ENCODE measurements around the gene RBBP8.

Gene RBBP8

DNA sequence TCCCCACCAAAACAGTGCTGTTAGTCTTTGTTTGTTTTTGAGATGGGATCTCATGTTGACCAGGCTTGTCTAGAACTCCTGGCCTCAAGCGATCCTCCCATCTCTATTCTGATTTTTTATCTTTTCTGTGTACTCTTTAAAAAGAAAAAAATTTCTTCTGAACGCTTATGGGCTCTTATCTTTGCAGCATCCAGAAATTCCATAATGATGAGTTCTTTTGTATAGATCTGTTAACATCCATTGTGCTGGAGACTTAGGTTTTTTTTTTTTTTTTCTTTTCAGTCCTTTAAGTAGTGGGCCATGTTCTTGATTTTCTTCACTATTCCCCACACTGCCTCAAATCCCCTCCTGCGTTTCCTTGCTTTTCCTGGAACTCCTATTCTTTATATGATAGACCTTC, 31.0 kb downstream of the RBBP8 start:
- no peaks in the 10 kb centered on the region for H3K36me3 ChIP-seq
- DNase-seq: no peak
- no peaks in the 10 kb centered on the region for H3K4me1 ChIP-seq
- H3K4me3 ChIP-seq (ENCODE audit: low read depth, low read length): no peak overlapping the region
- H3K9me3 ChIP-seq: no peaks in the 10 kb centered on the region
- H3K27me3 ChIP-seq: no peaks in the 10 kb centered on the region
- TF ChIP-seq, protein P1, sequence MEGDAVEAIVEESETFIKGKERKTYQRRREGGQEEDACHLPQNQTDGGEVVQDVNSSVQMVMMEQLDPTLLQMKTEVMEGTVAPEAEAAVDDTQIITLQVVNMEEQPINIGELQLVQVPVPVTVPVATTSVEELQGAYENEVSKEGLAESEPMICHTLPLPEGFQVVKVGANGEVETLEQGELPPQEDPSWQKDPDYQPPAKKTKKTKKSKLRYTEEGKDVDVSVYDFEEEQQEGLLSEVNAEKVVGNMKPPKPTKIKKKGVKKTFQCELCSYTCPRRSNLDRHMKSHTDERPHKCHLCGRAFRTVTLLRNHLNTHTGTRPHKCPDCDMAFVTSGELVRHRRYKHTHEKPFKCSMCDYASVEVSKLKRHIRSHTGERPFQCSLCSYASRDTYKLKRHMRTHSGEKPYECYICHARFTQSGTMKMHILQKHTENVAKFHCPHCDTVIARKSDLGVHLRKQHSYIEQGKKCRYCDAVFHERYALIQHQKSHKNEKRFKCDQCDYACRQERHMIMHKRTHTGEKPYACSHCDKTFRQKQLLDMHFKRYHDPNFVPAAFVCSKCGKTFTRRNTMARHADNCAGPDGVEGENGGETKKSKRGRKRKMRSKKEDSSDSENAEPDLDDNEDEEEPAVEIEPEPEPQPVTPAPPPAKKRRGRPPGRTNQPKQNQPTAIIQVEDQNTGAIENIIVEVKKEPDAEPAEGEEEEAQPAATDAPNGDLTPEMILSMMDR (IDR thresholded peaks at IDR 0.05; ENCODE audit: low read depth, low read length): no peak

DNA sequence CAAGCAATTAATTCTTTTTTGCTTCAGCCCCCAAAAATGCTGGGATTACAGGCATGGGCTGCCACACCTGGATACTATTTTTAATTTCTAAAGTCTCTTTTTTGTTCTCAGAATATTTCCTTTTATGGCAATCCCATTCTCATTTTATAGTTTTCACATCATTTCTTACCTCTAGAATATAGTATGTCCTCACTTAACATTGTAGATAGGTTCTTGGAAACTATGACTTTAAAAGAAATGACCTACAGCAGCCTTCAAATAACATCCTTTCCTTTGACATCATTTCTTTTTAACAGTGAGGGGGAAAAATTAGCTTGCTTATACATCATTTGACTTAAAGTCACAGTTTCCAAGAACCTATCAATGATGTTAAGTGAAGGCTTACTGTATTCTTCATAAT, 31.6 kb downstream of the RBBP8 start:
- TF ChIP-seq, protein P1 (IDR thresholded peaks at IDR 0.05; ENCODE audit: low read depth, low read length): no peak
- H3K9me3 ChIP-seq: no peaks in the 10 kb centered on the region
- H3K4me1 ChIP-seq: no peaks in the 10 kb centered on the region
- H3K27me3 ChIP-seq: no peaks in the 10 kb centered on the region
- H3K36me3 ChIP-seq: no peaks in the 10 kb centered on the region
- no peak for DNase-seq
- H3K4me3 ChIP-seq (ENCODE audit: low read depth, low read length): no peak overlapping the region

DNA sequence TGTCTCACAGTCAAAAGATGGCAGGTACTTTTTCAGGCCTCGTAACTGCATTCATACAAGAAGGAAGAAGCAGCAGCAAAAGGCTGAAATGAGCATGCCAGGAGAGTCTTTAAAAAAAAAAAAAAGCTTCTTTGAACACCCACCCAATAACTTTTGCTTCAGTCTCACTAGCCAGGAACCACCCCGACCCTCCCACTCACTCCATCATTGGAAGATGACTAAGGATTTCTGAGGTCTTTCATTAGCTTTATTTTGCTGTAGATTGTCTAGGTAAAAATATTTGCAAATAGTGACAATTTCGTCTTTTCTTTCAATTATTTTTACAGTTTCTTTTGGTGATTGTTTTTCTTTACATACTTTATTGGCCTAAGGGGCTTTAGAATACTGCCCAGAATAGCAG, 37.9 kb downstream of the RBBP8 start:
- no peaks in the 10 kb centered on the region for H3K36me3 ChIP-seq

DNA sequence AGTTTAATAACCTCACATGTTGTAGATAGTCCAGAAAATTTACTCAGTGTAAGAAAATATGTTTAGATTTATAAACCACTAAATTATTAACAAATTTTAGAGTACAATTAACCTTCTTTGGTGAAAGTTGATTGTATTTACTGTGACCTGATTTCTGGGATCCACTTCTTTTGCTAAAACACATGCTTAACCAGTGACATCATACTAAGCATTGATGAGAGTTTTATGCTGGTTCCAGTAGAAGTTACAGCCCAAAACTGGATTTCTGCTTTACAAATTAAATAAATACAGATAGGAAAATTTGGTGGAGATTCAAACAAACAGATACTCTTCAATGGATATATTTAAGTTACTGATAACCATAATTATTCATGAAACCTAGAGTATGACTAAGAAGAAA, 40.9 kb downstream of the RBBP8 start:
- no peaks in the 10 kb centered on the region for H3K36me3 ChIP-seq
- no peaks in the 10 kb centered on the region for H3K4me1 ChIP-seq
- no peak for DNase-seq
- no peaks in the 10 kb centered on the region for H3K9me3 ChIP-seq
- H3K4me3 ChIP-seq (ENCODE audit: low read depth, low read length): no peak overlapping the region
- TF ChIP-seq, protein P1 (IDR thresholded peaks at IDR 0.05; ENCODE audit: low read depth, low read length): no peak
- no peaks in the 10 kb centered on the region for H3K27me3 ChIP-seq

More for the DNA sequence above, 37.9 kb downstream of the RBBP8 start:
- no peaks in the 10 kb centered on the region for H3K4me1 ChIP-seq
- DNase-seq: no peak
- TF ChIP-seq, protein P1 (IDR thresholded peaks at IDR 0.05; ENCODE audit: low read depth, low read length): no peak
- no peaks in the 10 kb centered on the region for H3K9me3 ChIP-seq
- no peaks in the 10 kb centered on the region for H3K27me3 ChIP-seq
- no peak overlapping the region for H3K4me3 ChIP-seq (ENCODE audit: low read depth, low read length)

DNA sequence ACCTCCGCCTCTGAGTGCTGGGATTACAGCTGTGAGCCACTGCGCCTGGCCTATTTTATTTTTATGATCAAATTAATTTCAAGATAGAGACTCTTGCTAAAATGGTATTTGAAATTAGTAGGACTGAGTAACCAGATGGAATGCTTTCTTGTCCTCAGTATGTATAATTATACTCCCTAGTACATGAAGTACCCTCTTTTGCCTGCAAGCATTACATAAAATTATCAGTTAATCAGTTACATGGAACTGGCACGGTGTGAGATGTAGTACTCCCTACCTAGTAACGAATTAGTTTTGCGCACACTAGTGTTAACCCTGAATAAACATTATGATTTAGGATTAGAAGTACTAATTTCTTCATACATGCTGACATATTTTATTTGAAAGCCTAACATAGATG, 41.6 kb downstream of the RBBP8 start:
- no peaks in the 10 kb centered on the region for H3K27me3 ChIP-seq
- H3K4me1 ChIP-seq: no peaks in the 10 kb centered on the region
- no peak overlapping the region for H3K4me3 ChIP-seq (ENCODE audit: low read depth, low read length)
- no peaks in the 10 kb centered on the region for H3K36me3 ChIP-seq
- TF ChIP-seq, protein P1 (IDR thresholded peaks at IDR 0.05; ENCODE audit: low read depth, low read length): no peak
- H3K9me3 ChIP-seq: no peaks in the 10 kb centered on the region
- no peak for DNase-seq

DNA sequence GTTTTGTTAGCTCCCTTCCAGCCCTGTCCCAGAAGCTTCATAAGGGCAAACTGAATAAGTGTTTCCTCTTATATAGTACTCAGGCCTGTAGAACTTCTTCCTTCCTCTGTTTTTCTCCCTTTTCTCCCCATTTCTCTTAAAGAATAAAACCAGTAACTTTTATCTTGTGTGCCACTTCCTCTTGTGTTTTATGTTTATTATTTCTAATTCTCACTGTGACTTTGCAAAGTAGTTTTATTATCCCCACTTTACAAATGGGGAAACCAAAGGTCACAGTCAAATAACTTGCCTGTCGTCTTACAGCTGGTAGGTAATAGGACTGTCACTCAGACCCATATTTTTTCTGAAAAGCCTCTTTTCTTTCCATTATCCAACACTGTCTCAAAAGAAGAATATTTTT, 42.4 kb downstream of the RBBP8 start:
- Histone ChIP-seq H3K36me3 (no peaks in the 10 kb centered on the region), H3K4me1 (no peaks in the 10 kb centered on the region), H3K9me3 (no peaks in the 10 kb centered on the region), H3K4me3 (ENCODE audit: low read depth, low read length) (no peak overlapping the region), H3K27me3 (no peaks in the 10 kb centered on the region)
- TF ChIP-seq, protein P1 (IDR thresholded peaks at IDR 0.05; ENCODE audit: low read depth, low read length): no peak
- no peak for DNase-seq

All from BE2C (cell line).